Stimulated activated CD8-positive, alpha-beta memory T cell treated with anti-CD3 and anti-CD28 coated beads, Interleukin-4, amount 100 ng/mL, for 1 hour (primary cell): ENCODE results near the gene NCAPH2.
A peak's percentile ranks its signal among the peaks of the same experiment; 100 is the strongest.

Source experiments
- DNase-seq, 2 donors: peaks; one replicate each; pipeline ENCODE4 v3.0.0-alpha.2; 2020; ENCODE audit warnings: low read depth in 2 of 2, low spot score in 1 of 2

Gene NCAPH2

DNA sequence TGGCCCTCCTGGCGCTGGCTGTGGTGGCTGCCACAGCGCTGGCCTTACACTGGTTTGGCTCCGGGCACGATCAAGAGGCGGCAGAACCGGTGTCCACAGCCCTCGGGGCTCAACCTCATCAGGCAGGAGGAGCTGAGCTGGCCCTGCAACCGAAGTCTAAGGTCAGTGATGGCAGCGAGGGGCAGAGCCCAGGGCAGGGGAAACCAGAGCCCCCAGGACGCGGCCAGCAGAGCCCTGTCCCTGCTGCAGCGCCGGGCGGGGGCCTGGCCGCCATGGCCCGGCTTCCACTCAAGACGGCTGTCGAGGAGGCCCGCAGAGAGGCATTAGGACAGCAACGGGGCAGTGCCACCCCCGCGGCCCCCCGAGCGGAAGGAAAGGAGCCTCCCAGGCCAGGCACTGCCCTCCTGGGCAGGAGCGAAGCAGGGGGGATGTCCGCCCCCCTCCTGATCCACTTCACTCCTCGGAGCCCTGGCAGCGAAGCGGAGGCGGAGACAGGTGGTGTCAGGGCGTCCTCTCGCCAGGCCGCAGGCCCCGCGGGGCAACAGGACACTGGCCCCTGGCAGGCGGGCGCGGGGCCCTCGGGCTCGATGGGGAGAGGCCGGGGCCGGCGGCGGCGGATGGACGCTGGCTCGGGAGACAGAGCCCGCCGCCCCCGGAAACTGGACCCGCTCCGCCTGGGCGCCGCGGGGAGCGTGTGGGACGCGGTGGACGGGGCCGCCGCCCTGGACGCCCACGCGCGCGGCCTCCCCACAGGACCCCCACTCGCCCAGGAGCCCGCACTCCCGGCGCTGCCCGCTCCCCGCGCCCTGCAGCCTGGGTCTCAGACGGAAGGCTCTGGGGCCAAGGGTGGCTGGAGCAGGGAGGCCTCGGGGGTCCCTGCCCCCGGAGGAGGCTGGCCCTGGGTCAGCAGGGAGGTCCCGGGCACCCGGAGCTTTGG, 38.6 kb downstream of the NCAPH2 start:
- DNase-seq, result no peak

DNA sequence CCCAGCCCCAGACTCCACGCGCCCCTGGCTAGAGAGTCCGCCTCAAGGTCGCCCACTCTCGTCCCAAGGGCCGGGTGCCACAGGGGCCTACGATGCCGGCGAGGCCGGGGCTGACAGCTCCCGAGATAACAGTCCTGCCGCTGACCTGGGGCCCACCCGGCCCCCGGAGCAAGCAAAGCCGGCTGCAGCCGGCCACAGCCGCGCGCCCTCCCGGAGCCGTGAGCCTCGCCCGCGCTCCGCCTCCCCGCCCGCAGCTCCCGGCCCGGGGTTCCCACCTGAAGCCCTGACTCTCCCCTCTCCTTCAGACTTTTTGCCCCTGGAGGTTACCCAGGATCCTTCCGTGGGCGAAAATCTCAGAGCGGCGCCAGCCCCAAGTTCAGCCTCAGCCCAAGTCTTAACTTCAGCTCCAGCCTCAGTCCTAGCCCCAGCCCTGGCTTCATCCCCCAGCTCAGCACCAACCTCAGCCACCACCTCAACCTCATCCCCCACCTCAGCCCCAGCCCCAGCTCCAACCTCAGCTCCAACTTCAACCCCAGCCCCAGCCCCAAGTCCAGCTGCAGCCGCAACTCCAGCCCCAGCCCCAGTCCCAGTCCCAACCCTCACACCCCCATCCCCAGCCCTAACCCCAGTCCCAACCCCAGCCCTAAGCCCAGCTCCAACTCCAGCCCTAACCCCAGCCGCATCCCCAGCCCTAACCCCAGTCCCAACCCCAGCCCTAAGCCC, 39.4 kb downstream of the NCAPH2 start:
- DNase-seq, result no peak

- no peak for DNase-seq
Observed at GRCh38 chr22:50548040-50548920, 40.3 kb downstream of the NCAPH2 start.

DNA sequence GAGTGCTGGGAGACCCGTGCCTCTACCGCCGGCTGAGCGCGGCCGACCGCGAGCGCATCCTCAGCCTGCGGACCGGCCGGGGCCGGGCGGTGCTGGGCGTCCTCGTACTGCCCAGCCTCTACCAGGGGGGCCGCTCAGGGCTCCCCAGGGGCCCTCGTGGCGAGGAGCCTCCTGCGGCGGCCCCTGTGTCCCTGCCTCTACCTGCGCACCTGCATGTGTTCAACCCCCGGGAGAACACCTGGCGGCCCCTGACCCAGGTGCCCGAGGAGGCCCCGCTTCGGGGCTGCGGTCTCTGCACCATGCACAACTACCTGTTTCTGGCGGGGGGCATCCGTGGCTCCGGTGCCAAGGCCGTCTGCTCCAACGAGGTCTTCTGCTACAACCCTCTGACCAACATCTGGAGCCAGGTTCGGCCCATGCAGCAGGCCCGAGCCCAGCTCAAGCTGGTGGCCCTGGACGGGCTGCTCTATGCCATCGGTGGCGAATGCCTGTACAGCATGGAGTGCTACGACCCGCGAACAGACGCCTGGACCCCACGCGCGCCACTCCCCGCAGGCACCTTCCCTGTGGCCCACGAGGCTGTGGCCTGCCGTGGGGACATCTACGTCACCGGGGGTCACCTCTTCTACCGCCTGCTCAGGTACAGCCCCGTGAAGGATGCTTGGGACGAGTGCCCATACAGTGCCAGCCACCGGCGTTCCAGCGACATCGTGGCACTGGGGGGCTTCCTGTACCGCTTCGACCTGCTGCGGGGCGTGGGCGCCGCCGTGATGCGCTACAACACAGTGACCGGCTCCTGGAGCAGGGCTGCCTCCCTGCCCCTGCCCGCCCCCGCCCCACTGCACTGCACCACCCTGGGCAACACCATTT, 41.1 kb downstream of the NCAPH2 start:
- DNase-seq, result no peak

DNA sequence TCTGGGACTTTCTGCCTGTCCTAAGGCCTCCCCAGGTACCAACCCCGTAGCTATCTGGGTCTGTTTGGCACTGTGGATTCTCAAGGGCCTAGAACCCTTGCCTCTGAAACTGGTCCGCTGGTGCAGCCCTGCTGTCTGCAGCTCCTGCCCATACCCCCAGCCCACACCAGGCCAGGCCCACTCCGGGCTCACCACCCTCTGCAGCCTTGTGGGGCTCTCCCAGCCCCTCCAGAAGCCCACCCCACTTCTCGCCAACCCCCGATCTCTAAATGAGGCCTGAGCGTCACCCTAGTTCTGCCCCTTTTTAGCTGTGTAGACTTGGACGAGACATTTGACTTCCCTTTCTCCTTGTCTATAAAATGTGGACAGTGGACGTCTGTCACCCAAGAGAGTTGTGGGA, 42.4 kb downstream of the NCAPH2 start:
- DNase-seq, result no peak

DNA sequence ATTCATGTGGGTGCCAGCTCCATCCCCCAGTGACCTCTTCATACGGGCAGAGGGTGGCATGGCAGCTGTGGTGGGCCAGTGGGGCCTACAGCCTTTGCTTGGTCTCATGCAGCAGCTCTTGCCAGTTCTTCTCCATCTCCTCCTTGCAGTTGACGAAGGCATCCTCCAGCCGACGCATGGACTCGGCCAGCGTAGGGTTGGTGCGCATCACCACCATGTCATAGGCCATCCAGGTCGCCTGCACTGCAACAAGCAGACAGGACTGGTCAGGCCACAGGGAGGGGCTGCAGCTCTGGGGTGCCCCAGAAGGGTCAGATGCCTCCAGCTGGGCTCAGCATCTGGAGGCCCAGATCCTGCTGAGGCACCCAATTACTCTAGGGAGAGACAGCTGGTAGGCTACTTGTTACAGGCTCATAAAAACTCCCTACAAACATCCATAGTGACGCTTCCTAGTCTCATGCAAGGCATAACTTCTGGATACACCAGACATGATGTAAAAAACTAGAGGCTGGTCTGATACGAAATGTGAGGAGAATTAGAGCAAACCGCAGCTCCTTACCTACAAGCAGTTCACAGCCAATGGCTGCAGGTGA, 43.2 kb downstream of the NCAPH2 start:
- DNase-seq, result no peak

- DNase-seq, result no peak
Observed at GRCh38 chr22:50553310-50553709, 45.3 kb downstream of the NCAPH2 start.

- DNase-seq, result no peak
Observed at GRCh38 chr22:50556703-50557102, 48.7 kb downstream of the NCAPH2 start.

DNA sequence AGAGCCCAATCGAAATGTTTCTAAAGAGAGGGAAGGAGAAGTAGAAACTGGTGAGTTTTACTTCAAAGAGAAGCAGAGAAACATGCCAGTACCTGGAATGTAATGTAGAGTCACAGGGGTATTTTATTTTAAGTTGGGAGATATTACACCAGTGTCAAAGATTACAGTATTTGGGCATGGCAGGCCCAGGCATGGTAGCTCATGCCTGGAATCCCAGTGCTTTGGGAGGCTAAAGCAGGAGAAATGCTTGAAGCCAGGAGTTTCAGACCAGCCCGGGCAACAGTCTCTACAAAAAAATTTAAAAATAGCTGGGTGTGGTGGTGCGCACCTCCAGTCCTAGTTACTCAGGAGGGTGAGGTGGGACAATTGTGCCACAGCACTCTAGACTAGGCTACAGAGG, 52.0 kb downstream of the NCAPH2 start:
- no peak for DNase-seq

- no peak for DNase-seq
Observed at GRCh38 chr22:50561401-50562358, 53.7 kb downstream of the NCAPH2 start.

- DNase-seq, result peak; percentile 90 to 96
Observed at GRCh38 chr22:50562523-50563412, 54.7 kb downstream of the NCAPH2 start, which contains the start of gene SYCE3. Gene SYCE3, minus strand, starts transcription at chr22:50562919. Its CDS starts 6,514 bp downstream, at chr22:50556405.

GRCh38 chr22:50563413-50564160, 55.6 kb downstream of the NCAPH2 start:
- DNase-seq, result no peak

DNA sequence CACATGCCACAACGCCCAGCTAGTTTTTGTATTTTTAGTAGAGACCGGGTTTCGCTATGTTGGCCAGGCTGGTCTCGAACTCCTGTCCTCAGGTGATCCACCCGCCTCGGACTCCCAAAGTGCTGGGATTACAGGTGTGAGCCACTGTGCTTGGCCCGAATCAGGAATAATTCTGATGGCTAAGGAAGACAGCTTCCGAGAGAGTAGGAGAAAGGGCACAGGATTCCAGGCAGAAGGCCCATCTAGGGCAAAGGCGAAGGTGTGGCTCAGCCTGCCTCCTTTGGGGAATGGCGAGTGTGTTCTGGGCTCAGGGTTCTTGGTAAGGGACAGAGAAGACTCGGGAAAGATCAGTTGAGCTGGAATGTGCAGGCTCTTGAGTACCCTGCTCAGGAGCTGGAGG, 56.3 kb downstream of the NCAPH2 start:
- DNase-seq, result no peak

GRCh38 chr22:50567721-50568252, 59.8 kb downstream of the NCAPH2 start:
- DNase-seq, result no peak

DNA sequence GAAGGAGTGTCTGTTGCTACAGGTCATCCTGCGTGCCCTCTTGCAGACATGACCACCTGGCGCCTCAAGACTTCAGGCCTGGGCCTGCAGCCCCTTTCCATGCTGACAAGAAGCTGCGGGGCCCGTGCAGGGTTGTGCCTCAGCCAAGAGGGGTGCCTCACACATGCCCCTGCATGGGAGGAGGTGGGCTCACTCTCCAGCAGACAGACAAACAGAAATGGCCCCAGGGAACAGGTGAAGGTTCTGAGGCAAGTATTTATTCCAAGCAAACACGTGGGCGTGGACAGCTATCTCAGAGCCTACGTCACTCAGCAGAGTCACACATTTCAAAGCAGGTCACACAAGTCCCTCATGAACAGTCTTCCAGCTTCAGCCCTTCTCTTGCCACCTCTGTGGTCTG, 60.6 kb downstream of the NCAPH2 start:
- DNase-seq, result no peak

GRCh38 chr22:50569041-50569459, 61.0 kb downstream of the NCAPH2 start:
- no peak for DNase-seq
